Esophagus squamous epithelium (tissue), 5 donors: Measurements from ENCODE around the gene ISCU. TPM values are rescaled to one million over a fixed set of nuclear protein-coding genes. Genes with fewer than 3 reads are reported as not detected.
A peak's percentile ranks its signal among the peaks of the same experiment; 100 is the strongest.
"Not testable (repeated sequence)": the region's sequence is repeated elsewhere in the genome, so short reads cannot be mapped to it uniquely, and the experiment has no call there.

Experiments used
- DNase-seq: peaks from one replicate; lab custom pipeline; 2025; lab: John Stamatoyannopoulos, UW
- H3K27ac ChIP-seq, 4 donors: fragments of 200-600 bp; sonication (generic); one replicate each; pipeline ENCODE4 v1.5.1; 2016 to 2019; ENCODE audit warnings: mild to moderate bottlenecking in 1 of 4
- H3K27me3 ChIP-seq, 4 donors: fragments of 200-600 bp; sonication (generic); 1 replicate in 3 of 4; 2 replicates in 1 of 4; pipeline versions ENCODE4 v1.5.1 to v1.6.0; 2017 to 2021; ENCODE audit warnings: antibody characterized with exemption in 1 of 4
- H3K36me3 ChIP-seq, 3 donors: fragments of 200-600 bp; sonication (generic); one replicate each; pipeline ENCODE4 v1.5.1; 2016 to 2019
- H3K4me1 ChIP-seq, 3 donors: fragments of 200-600 bp; sonication (generic); one replicate each; pipeline ENCODE4 v1.5.1; 2017 to 2019
- H3K4me3 ChIP-seq, 4 donors: fragments of 200-600 bp; sonication (generic); 1 replicate in 3 of 4; 2 replicates in 1 of 4; pipeline ENCODE4 v1.5.1; 2016 to 2019; ENCODE audit warnings: mild to moderate bottlenecking in 2 of 4, moderate library complexity in 1 of 4
- H3K9me3 ChIP-seq, 3 donors: fragments of 200-600 bp; sonication (generic); one replicate each; pipeline ENCODE4 v1.5.1; 2016 to 2019
- POLR2A ChIP-seq, 4 donors: fragments of 450-650 bp; IDR thresholded peaks; one replicate each; pipeline ENCODE4 v1.6.1; 2017; ENCODE audit warnings: antibody characterized with exemption in 4 of 4, mild to moderate bottlenecking in 4 of 4, moderate library complexity in 3 of 4
- WGBS, 2 donors: methylation state at CpG; one replicate each; pipeline ENCODE4 v1.1.5; 2018; 5-methylcytosine and 5-hydroxymethylcytosine counted together
- intact Hi-C: fragments of 100-400 bp; cut with DNase I; formaldehyde crosslinking; loops from one replicate; pipeline ENCODE4 v1.15.0; 2022
- total RNA-seq, 4 donors: library from RNA; depleted of rRNA; stranded (reverse); fragments of >200 nt; gene quantifications; one replicate each; pipeline ENCODE4 v1.1.0, GENCODE V29; 2016
- TF ChIP-seq, protein P1 (sequence below), 6 experiments: fragments of 450-650 bp in 4 of 6; fragments of 200-600 bp in 2 of 6; sonication (generic) in 2 of 6; IDR thresholded peaks; one replicate each; pipeline ENCODE4 v1.5.1; 2016 to 2019; ENCODE audit warnings: antibody characterized with exemption in 6 of 6, mild to moderate bottlenecking in 4 of 6, moderate library complexity in 4 of 6
- donor health status: DM: yes; HTN: yes; CAD: no.

ISCU gene
- total RNA-seq, 4 donors from 2014 or later, result 50.7 to 132 (median 85.3) TPM

GRCh38 chr12:108616359-108616758 is 54.0 kb downstream of the ISCU start:
- DNase-seq, result no peak
- intact Hi-C loops, result loop anchor here (5.0 kb wide), 1 partner anchor 54 kb away; the partner anchor contains the start of genes ISCU and SART3
- WGBS, 2 donors, result 88 to 89% methylated on average over 2 of the region's 2 CpGs
- Histone ChIP-seq H3K9me3 (no peaks in the 10 kb centered on the region), H3K4me1 (peaks cover 0 to 29% (median 13%) of the 10 kb centered on the region in 3 donors), H3K4me3 (no peak overlapping the region), H3K27me3 (no peaks in the 10 kb centered on the region), H3K36me3 (no peaks in the 10 kb centered on the region), H3K27ac (peak overlapping the region in 1 of 4 donors; percentile 38)
- TF ChIP-seq, protein P1, sequence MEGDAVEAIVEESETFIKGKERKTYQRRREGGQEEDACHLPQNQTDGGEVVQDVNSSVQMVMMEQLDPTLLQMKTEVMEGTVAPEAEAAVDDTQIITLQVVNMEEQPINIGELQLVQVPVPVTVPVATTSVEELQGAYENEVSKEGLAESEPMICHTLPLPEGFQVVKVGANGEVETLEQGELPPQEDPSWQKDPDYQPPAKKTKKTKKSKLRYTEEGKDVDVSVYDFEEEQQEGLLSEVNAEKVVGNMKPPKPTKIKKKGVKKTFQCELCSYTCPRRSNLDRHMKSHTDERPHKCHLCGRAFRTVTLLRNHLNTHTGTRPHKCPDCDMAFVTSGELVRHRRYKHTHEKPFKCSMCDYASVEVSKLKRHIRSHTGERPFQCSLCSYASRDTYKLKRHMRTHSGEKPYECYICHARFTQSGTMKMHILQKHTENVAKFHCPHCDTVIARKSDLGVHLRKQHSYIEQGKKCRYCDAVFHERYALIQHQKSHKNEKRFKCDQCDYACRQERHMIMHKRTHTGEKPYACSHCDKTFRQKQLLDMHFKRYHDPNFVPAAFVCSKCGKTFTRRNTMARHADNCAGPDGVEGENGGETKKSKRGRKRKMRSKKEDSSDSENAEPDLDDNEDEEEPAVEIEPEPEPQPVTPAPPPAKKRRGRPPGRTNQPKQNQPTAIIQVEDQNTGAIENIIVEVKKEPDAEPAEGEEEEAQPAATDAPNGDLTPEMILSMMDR (IDR thresholded peaks at IDR 0.05), result no peak
- TF ChIP-seq POLR2A (IDR thresholded peaks at IDR 0.05), result no peak

DNA sequence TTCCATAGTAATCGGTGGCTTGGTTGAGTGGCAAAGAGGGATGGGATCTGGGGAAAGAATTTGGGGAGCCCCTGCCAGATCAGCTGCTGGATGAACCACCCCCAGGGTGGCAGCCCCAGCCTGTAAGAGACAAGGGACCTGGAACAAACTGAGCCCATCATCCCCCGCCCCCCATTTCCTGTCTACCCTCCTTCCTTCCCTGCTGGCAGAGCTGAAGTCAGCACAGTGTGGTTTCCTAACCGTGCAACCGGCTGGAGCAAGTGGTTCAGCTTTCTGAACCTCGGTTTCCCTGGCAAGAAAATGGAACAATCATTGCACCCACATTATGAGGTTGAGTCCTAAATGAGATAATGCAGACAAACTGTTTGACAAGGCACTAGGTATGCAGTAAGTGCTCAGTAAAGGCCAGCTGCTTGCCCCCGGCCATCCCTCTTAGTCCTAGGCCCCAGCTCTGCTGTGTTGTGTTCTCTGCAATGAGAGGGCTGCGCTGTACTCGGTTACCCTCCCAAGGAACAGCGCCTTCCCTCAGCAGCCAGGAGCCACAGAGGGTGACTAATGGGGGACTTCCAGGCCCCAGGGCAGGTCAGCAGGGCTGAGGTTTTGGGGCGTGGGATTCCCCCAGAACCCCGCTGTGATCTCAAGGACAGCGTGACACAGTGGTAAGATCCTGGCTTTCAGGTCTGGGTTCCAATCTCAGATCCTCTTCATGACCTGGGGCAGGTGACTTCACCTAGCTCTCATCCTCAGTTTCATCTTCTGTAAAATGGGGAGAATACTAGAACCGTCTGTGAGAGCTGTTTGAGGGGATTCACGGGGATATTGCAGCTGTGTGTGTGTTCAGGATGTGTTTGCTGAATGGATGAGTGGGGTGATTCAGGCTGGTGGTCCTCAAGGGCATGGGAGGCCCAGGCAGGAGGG is 54.8 kb downstream of the ISCU start:
- WGBS, 2 donors, result 51 to 83% methylated on average over 2 to 9 of the region's 14 CpGs

GRCh38 chr12:108618079-108618952 is 55.9 kb downstream of the ISCU start:
- DNase-seq, result no peak
- intact Hi-C loops, result loop anchor here (5.0 kb wide), 1 partner anchor 56 kb away; the partner anchor contains the start of genes ISCU and SART3

More for the DNA sequence above, 54.8 kb downstream of the ISCU start:
- no peaks in the 10 kb centered on the region for H3K27me3 ChIP-seq
- H3K4me1 ChIP-seq, result peaks cover 0 to 33% (median 13%) of the 10 kb centered on the region in 3 donors
- H3K27ac ChIP-seq, result peak overlapping the region in 1 of 4 donors; percentile 38
- H3K9me3 ChIP-seq, result no peaks in the 10 kb centered on the region
- intact Hi-C loops, result loop anchor here (5.0 kb wide), 1 partner anchor 55 kb away; the partner anchor contains the start of genes ISCU and SART3
- DNase-seq, result no peak
- H3K36me3 ChIP-seq, result no peaks in the 10 kb centered on the region
- TF ChIP-seq, protein P1 (IDR thresholded peaks at IDR 0.05), result no peak
- TF ChIP-seq POLR2A (IDR thresholded peaks at IDR 0.05), result no peak
- no peak overlapping the region for H3K4me3 ChIP-seq

DNA sequence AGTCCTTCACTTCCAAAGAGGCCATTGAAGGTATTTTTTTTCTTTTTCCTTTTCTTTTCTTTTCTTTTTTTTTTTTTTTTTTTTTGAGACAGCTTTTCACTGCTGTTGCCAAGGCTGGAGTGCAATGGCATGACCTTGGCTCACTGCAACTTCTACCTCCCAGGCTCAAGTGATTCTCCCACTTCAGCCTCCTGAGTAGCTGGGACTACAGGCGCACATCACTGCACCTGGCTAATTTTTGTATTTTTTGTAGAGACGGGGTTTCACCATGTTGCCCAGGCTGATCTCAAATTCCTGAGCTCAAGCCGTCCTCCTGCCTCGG is 56.5 kb downstream of the ISCU start:
- not testable (repeated sequence) for H3K4me3 ChIP-seq, H3K9me3 ChIP-seq, H3K27ac ChIP-seq, DNase-seq, H3K27me3 ChIP-seq, H3K36me3 ChIP-seq
- 60 to 77% methylated on average over 4 of the region's 4 CpGs for WGBS, 2 donors
- peaks cover 0 to 35% (median 6%) of the 10 kb centered on the region in 3 donors for H3K4me1 ChIP-seq
- intact Hi-C loops, result loop anchor here (5.0 kb wide), 1 partner anchor 57 kb away; the partner anchor contains the start of genes ISCU and SART3

More at GRCh38 chr12:108618079-108618952, 55.9 kb downstream of the ISCU start:
- no peak overlapping the region for H3K27ac ChIP-seq
- 11 to 17% methylated on average over 9 to 13 of the region's 16 CpGs for WGBS, 2 donors
- H3K36me3 ChIP-seq, result no peaks in the 10 kb centered on the region
- H3K4me1 ChIP-seq, result peaks cover 0 to 41% (median 10%) of the 10 kb centered on the region in 3 donors
- no peaks in the 10 kb centered on the region for H3K9me3 ChIP-seq
- no peaks in the 10 kb centered on the region for H3K27me3 ChIP-seq
- no peak for TF ChIP-seq POLR2A (IDR thresholded peaks at IDR 0.05)
- TF ChIP-seq, protein P1 (IDR thresholded peaks at IDR 0.05), result peak; percentile 88 to 98 (median 94)
- H3K4me3 ChIP-seq, result no peak overlapping the region

Other genes with a start within 250 kb of the ISCU start
- 1 to 10 TPM in 2 of 4 donors, under 1 TPM in 2; 0.19 to 5.7 (median 2.5) TPM for gene CMKLR1, start 223.3 kb upstream of the ISCU start, total RNA-seq
- gene FICD, start 47.3 kb upstream of the ISCU start, total RNA-seq, result 1 to 10 TPM; 1.6 to 4.0 (median 2.1) TPM
- 10 to 100 TPM; 37.0 to 68.7 (median 48.2) TPM for gene SART3, start 1.4 kb upstream of the ISCU start, total RNA-seq
- 1 to 10 TPM in 3 of 4 donors, under 1 TPM in 1; 0.08 to 4.8 (median 2.0) TPM for gene TMEM119, start 35.5 kb downstream of the ISCU start, total RNA-seq
- gene SELPLG, start 71.3 kb downstream of the ISCU start, total RNA-seq, result 10 to 100 TPM in 1 of 4 donors, 1 to 10 TPM in 3; 2.5 to 10.1 (median 5.6) TPM
- 100 to 1,000 TPM in 3 of 4 donors, 10 to 100 TPM in 1; 67.2 to 142 (median 114) TPM for gene CORO1C, start 168.9 kb downstream of the ISCU start, total RNA-seq